ENCODE results near the gene COA8.

COA8 gene

GRCh38 chr14:103537175-103537990 lies 25.4 kb upstream of the COA8 start:
- ATAC-seq = no peak

- no peak for ATAC-seq
Measured at GRCh38 chr14:103538291-103539055, 24.3 kb upstream of the COA8 start.

- peak in 1 of 2 donors; percentile 30 for ATAC-seq
Measured at GRCh38 chr14:103539056-103539825, 23.5 kb upstream of the COA8 start.

- ATAC-seq = no peak
Measured at GRCh38 chr14:103540821-103541708, 21.7 kb upstream of the COA8 start.

GRCh38 chr14:103541709-103542604 lies 20.8 kb upstream of the COA8 start:
- no peak for ATAC-seq

- no peak for ATAC-seq
Measured at GRCh38 chr14:103542605-103543088, 20.1 kb upstream of the COA8 start.

- ATAC-seq = no peak
Measured at GRCh38 chr14:103543140-103543539, 19.6 kb upstream of the COA8 start.

GRCh38 chr14:103543721-103544387 lies 18.9 kb upstream of the COA8 start:
- ATAC-seq = no peak

GRCh38 chr14:103544388-103545218 lies 18.2 kb upstream of the COA8 start:
- no peak for ATAC-seq

GRCh38 chr14:103545219-103545914 lies 17.4 kb upstream of the COA8 start:
- no peak for ATAC-seq

- ATAC-seq = no peak
Measured at GRCh38 chr14:103545915-103546651, 16.7 kb upstream of the COA8 start.

- ATAC-seq = peak; percentile 70 to 82
Measured at GRCh38 chr14:103546652-103547454, 15.9 kb upstream of the COA8 start.

GRCh38 chr14:103547455-103547940 lies 15.3 kb upstream of the COA8 start:
- no peak for ATAC-seq

GRCh38 chr14:103547941-103548462 lies 14.8 kb upstream of the COA8 start:
- no peak for ATAC-seq

- ATAC-seq = no peak
Measured at GRCh38 chr14:103548463-103549351, 14.1 kb upstream of the COA8 start.

All from activated CD4-positive, CD25-positive, alpha-beta regulatory T cell treated with anti-CD3 and anti-CD28 coated beads, Interleukin-2, amount 50 U/mL, for 24 hours (primary cell).